GM23338 (cell line): ENCODE measurements around the gene MLPH. TPM values are rescaled to one million over a fixed set of nuclear protein-coding genes. Genes with fewer than 3 reads are reported as not detected.

Experiments used
- ATAC-seq: fragments of 200-7000 bp; cut with Tn5 transposase; 3 replicates; pipeline ENCODE4 v1.9.1; 2020
- DNase-seq: peaks from one replicate; pipeline ENCODE4 v3.0.0-alpha.2; 2015; ENCODE audit warnings: low spot score
- H2AFZ ChIP-seq: fragments of 200-600 bp; sonication (generic); 2 replicates; pipeline ENCODE4 v1.8.0; 2016; ENCODE audit warnings: antibody characterized with exemption, mild to moderate bottlenecking, moderate library complexity
- H3F3A ChIP-seq: fragments of 200-600 bp; sonication (generic); replicated peaks from 2 replicates; pipeline ENCODE4 v1.8.0; 2017; ENCODE audit warnings: antibody characterized with exemption, mixed run types, low read depth
- H3K27ac ChIP-seq: fragments of 200-600 bp; sonication (generic); 2 replicates; pipeline ENCODE4 v1.6.1; 2016; ENCODE audit warnings: low read depth
- H3K27me3 ChIP-seq: fragments of 200-600 bp; sonication (generic); 2 replicates; pipeline ENCODE4 v1.8.0; 2016; ENCODE audit warnings: mild to moderate bottlenecking, mixed run types, moderate library complexity; ENCODE audit not compliant: insufficient read depth
- H3K36me3 ChIP-seq: fragments of 200-600 bp; sonication (generic); 2 replicates; pipeline ENCODE4 v1.8.0; 2016; ENCODE audit warnings: mild to moderate bottlenecking; ENCODE audit not compliant: insufficient read depth
- H3K4me1 ChIP-seq: fragments of 200-600 bp; sonication (generic); 2 replicates; pipeline ENCODE4 v1.8.0; 2016; ENCODE audit warnings: mild to moderate bottlenecking, moderate library complexity; ENCODE audit not compliant: insufficient read depth
- H3K4me2 ChIP-seq: fragments of 200-600 bp; sonication (generic); 2 replicates; pipeline ENCODE4 v1.7.1; 2017; ENCODE audit warnings: mixed run types
- H3K4me3 ChIP-seq: fragments of 200-600 bp; sonication (generic); 2 replicates; pipeline ENCODE4 v1.6.1; 2016; ENCODE audit warnings: mixed run types
- H3K79me2 ChIP-seq: fragments of 200-600 bp; sonication (generic); replicated peaks from 2 replicates; pipeline ENCODE4 v1.8.0; 2017; ENCODE audit warnings: mild to moderate bottlenecking; ENCODE audit not compliant: insufficient read depth
- H3K9me2 ChIP-seq: fragments of 200-600 bp; sonication (generic); 2 replicates; pipeline ENCODE4 v1.8.0; 2017; ENCODE audit not compliant: insufficient read depth
- H4K20me1 ChIP-seq: fragments of 200-600 bp; sonication (generic); replicated peaks from 2 replicates; pipeline ENCODE4 v1.8.0; 2017; ENCODE audit warnings: mild to moderate bottlenecking; ENCODE audit not compliant: insufficient read depth
- H3K27ac Mint-ChIP-seq: 2 replicates; pipeline ENCODE4 v1.8.0; 2020; ENCODE audit warnings: inconsistent platforms, mild to moderate bottlenecking, moderate library complexity, mixed read lengths
- H3K27me3 Mint-ChIP-seq: 3 replicates; pipeline ENCODE4 v1.8.0; 2022; ENCODE audit warnings: low read depth, mild to moderate bottlenecking, moderate library complexity, mixed read lengths, inconsistent platforms; ENCODE audit not compliant: insufficient read depth, poor library complexity
- H3K36me3 Mint-ChIP-seq: 3 replicates; pipeline ENCODE4 v1.8.0; 2021; ENCODE audit warnings: low read depth, mild to moderate bottlenecking, inconsistent platforms, moderate library complexity, mixed read lengths
- H3K4me1 Mint-ChIP-seq: 3 replicates; pipeline ENCODE4 v1.8.0; 2020; ENCODE audit warnings: mild to moderate bottlenecking, inconsistent platforms, mixed read lengths
- H3K4me3 Mint-ChIP-seq: 3 replicates; pipeline ENCODE4 v1.8.0; 2021; ENCODE audit warnings: moderate library complexity, mild to moderate bottlenecking, inconsistent platforms, mixed read lengths
- H3K9me3 Mint-ChIP-seq: 3 replicates; pipeline ENCODE4 v1.8.0; 2020; ENCODE audit warnings: moderate library complexity, mild to moderate bottlenecking, inconsistent platforms, mixed read lengths
- EZH2 ChIP-seq: fragments of 200-600 bp; sonication (generic); IDR thresholded peaks from one replicate; pipeline ENCODE4 v1.8.0; 2017; ENCODE audit warnings: antibody characterized with exemption, mild to moderate bottlenecking, low read depth; ENCODE audit not compliant: unreplicated experiment
- JUNB ChIP-seq: IDR thresholded peaks from one replicate; pipeline ENCODE4 v1.6.1; 2016; ENCODE audit warnings: antibody characterized with exemption; ENCODE audit not compliant: unreplicated experiment
- POLR2AphosphoS5 ChIP-seq: IDR thresholded peaks from 2 replicates; pipeline ENCODE4 v1.6.1; 2016; ENCODE audit warnings: antibody characterized with exemption, low read depth
- ZNF114 ChIP-seq: fragments of 250-450 bp; sonication (Bioruptor Pico); IDR thresholded peaks from 2 replicates; pipeline ENCODE4 v1.5.0; 2020; ENCODE audit warnings: mild to moderate bottlenecking, moderate library complexity
- ZNF331 ChIP-seq: fragments of 250-450 bp; sonication (Bioruptor Pico); IDR thresholded peaks from 2 replicates; pipeline ENCODE4 v1.5.0; 2020; ENCODE audit warnings: low read depth, mild to moderate bottlenecking, moderate library complexity
- polyA plus RNA-seq: library from polyadenylated mRNA; unstranded; fragments of >200 nt; fragmentation: Nextera tagmentation; extraction: Ambion mirVana; gene quantifications from 2 replicates; pipeline ENCODE4 v1.2.1, GENCODE V29; 2016
- total RNA-seq: library from RNA; depleted of rRNA; stranded (reverse); fragments of >200 nt; shearing (Covaris generic); gene quantifications from 2 replicates; pipeline ENCODE4 v1.2.3, GENCODE V29; 2014
- TF ChIP-seq, protein P1 (sequence below): IDR thresholded peaks from 2 replicates; pipeline ENCODE4 v1.6.1; 2016; ENCODE audit warnings: antibody characterized with exemption
- TF ChIP-seq, protein P2 (sequence below): fragments of 250-450 bp; sonication (Bioruptor Pico); IDR thresholded peaks from 2 replicates; pipeline ENCODE4 v1.5.0; 2020; ENCODE audit warnings: mild to moderate bottlenecking, moderate library complexity

MLPH gene
- total and polyA plus RNA-seq, 2 experiments from 2014 or later, result 13.6 to 16.5 TPM

DNA sequence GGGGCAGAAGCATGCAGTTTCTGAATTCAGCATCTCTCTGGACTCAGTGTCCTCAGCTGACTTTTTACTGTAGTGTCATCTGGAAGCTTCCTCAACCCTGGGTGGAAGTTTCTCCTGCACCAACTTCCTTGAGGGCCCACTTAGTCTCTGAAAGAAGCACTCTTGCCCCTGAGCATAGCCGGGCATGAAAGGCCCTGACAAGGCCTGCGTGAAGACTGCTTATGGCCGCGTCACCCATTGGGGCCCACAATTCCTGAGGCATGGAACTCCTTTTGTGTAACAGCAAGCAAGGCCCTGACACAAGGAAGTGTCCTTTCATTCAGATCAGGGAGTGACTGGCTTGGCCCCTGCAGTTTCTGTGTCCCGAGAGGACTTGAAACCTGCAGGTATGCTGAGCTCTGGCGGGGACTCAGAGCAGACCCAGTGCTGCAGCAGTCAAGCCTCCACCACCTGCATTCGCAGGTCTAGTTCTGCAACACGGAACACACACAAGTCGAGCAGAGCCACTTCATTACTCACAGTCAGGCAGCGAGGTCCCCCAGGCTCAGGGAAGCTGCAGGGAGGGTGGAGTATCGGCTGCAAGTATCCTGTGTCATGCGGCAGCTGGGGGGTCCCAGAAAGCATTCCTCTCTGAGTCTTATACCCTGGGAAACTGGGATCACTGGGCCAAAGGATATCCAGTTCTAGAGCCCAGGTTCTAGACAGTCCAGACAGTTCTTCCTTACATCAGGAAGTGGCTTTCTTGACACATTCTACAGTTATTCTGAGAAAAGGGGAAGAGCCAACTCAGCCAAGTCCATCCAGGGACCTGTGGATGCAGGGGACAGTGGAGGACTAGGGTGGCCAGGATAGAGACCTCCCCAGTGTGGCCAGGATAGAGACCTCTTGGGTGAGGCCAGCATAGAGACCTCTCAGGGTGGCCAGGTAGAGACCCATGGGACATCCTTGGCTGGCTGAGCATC is 43.7 kb downstream of the MLPH start:
- Mint-ChIP-seq H3K27me3 (peaks cover 3% of the 10 kb centered on the region), H3K36me3 (peaks cover 3% of the 10 kb centered on the region; the same call in 1 of the 3 replicates), H3K4me3 (no peak overlapping the region), H3K4me1 (peaks cover 10% of the 10 kb centered on the region), H3K27ac (no peak overlapping the region), H3K9me3 (no peaks in the 10 kb centered on the region)
- Histone ChIP-seq H3K79me2 (no peaks in the 10 kb centered on the region), H3K4me1 (no peaks in the 10 kb centered on the region), H3F3A (no peaks in the 10 kb centered on the region), H4K20me1 (no peaks in the 10 kb centered on the region), H3K4me2 (no peak overlapping the region), H3K9me2 (no peaks in the 10 kb centered on the region), H3K27ac (no peak overlapping the region), H3K36me3 (no peaks in the 10 kb centered on the region), H3K27me3 (no peaks in the 10 kb centered on the region), H3K4me3 (no peak overlapping the region), H2AFZ (no peak overlapping the region)
- DNase-seq, result no peak
- ATAC-seq, result no peak
- peak; percentile 34; the same call in 1 of the 2 replicates for TF ChIP-seq POLR2AphosphoS5
- TF ChIP-seq, protein P1, sequence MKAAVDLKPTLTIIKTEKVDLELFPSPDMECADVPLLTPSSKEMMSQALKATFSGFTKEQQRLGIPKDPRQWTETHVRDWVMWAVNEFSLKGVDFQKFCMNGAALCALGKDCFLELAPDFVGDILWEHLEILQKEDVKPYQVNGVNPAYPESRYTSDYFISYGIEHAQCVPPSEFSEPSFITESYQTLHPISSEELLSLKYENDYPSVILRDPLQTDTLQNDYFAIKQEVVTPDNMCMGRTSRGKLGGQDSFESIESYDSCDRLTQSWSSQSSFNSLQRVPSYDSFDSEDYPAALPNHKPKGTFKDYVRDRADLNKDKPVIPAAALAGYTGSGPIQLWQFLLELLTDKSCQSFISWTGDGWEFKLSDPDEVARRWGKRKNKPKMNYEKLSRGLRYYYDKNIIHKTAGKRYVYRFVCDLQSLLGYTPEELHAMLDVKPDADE, result no peak
- TF ChIP-seq ZNF331 (CRISPR knock-in tag), result no peak

DNA sequence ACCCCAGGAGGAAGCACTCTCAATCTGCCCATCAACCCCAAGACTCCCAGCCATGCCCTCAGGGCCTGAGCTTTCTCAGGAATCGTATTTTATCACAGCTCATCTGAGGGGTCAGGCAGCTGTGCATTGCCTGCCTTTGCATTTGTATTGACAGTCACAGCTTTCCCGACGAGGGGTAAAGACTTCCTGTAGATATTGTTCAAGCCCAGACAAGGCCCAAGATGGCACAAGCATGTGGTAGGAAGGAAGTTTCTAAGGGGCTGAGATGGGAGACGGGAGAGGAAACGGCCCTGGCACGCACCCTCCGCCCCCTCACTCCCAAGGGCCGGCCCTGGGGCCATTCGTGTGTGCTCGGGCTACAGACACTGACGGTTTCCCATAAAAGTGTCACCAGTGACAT is 45.1 kb downstream of the MLPH start:
- no peaks in the 10 kb centered on the region for H3K79me2 ChIP-seq
- no peak overlapping the region for H3K4me3 Mint-ChIP-seq
- peaks cover 5% of the 10 kb centered on the region for H3K27me3 Mint-ChIP-seq
- peaks cover 10% of the 10 kb centered on the region for H3K4me1 Mint-ChIP-seq
- H3K27me3 ChIP-seq, result no peaks in the 10 kb centered on the region
- no peak overlapping the region for H2AFZ ChIP-seq
- no peak overlapping the region for H3K4me2 ChIP-seq
- TF ChIP-seq, protein P1, result no peak
- TF ChIP-seq JUNB (no peak), ZNF114 (CRISPR knock-in tag) (no peak), EZH2 (no peak)
- TF ChIP-seq, protein P2, sequence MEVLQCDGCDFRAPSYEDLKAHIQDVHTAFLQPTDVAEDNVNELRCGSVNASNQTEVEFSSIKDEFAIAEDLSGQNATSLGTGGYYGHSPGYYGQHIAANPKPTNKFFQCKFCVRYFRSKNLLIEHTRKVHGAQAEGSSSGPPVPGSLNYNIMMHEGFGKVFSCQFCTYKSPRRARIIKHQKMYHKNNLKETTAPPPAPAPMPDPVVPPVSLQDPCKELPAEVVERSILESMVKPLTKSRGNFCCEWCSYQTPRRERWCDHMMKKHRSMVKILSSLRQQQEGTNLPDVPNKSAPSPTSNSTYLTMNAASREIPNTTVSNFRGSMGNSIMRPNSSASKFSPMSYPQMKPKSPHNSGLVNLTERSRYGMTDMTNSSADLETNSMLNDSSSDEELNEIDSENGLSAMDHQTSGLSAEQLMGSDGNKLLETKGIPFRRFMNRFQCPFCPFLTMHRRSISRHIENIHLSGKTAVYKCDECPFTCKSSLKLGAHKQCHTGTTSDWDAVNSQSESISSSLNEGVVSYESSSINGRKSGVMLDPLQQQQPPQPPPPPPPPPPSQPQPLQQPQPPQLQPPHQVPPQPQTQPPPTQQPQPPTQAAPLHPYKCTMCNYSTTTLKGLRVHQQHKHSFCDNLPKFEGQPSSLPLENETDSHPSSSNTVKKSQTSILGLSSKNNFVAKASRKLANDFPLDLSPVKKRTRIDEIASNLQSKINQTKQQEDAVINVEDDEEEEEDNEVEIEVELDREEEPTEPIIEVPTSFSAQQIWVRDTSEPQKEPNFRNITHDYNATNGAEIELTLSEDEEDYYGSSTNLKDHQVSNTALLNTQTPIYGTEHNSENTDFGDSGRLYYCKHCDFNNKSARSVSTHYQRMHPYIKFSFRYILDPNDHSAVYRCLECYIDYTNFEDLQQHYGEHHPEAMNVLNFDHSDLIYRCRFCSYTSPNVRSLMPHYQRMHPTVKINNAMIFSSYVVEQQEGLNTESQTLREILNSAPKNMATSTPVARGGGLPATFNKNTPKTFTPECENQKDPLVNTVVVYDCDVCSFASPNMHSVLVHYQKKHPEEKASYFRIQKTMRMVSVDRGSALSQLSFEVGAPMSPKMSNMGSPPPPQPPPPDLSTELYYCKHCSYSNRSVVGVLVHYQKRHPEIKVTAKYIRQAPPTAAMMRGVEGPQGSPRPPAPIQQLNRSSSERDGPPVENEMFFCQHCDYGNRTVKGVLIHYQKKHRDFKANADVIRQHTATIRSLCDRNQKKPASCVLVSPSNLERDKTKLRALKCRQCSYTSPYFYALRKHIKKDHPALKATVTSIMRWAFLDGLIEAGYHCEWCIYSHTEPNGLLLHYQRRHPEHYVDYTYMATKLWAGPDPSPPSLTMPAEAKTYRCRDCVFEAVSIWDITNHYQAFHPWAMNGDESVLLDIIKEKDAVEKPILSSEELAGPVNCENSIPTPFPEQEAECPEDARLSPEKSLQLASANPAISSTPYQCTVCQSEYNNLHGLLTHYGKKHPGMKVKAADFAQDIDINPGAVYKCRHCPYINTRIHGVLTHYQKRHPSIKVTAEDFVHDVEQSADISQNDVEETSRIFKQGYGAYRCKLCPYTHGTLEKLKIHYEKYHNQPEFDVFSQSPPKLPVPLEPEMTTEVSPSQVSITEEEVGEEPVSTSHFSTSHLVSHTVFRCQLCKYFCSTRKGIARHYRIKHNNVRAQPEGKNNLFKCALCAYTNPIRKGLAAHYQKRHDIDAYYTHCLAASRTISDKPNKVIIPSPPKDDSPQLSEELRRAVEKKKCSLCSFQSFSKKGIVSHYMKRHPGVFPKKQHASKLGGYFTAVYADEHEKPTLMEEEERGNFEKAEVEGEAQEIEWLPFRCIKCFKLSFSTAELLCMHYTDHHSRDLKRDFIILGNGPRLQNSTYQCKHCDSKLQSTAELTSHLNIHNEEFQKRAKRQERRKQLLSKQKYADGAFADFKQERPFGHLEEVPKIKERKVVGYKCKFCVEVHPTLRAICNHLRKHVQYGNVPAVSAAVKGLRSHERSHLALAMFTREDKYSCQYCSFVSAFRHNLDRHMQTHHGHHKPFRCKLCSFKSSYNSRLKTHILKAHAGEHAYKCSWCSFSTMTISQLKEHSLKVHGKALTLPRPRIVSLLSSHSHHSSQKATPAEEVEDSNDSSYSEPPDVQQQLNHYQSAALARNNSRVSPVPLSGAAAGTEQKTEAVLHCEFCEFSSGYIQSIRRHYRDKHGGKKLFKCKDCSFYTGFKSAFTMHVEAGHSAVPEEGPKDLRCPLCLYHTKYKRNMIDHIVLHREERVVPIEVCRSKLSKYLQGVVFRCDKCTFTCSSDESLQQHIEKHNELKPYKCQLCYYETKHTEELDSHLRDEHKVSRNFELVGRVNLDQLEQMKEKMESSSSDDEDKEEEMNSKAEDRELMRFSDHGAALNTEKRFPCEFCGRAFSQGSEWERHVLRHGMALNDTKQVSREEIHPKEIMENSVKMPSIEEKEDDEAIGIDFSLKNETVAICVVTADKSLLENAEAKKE (CRISPR knock-in tag), result no peak
- H3K9me3 Mint-ChIP-seq, result no peaks in the 10 kb centered on the region
- H3K27ac Mint-ChIP-seq, result no peak overlapping the region
- H4K20me1 ChIP-seq, result no peaks in the 10 kb centered on the region
- H3K4me1 ChIP-seq, result no peaks in the 10 kb centered on the region
- H3K27ac ChIP-seq, result no peak overlapping the region
- H3K36me3 Mint-ChIP-seq, result peaks cover 3% of the 10 kb centered on the region; the same call in 1 of the 3 replicates
- no peaks in the 10 kb centered on the region for H3F3A ChIP-seq
- no peak for DNase-seq
- H3K9me2 ChIP-seq, result no peaks in the 10 kb centered on the region
- H3K36me3 ChIP-seq, result no peaks in the 10 kb centered on the region
- no peak overlapping the region for H3K4me3 ChIP-seq
- peak; percentile 25; the same call in 1 of the 3 replicates for ATAC-seq
